Spleen (tissue), 13 donors: ENCODE data around the gene USB1. TPM values are rescaled to one million over a fixed set of nuclear protein-coding genes. Genes with fewer than 3 reads are reported as not detected.
A peak's percentile ranks its signal among the peaks of the same experiment; 100 is the strongest.

Source experiments
- DNase-seq: peaks from one replicate; pipeline ENCODE4 v3.0.0-alpha.2; 2020
- H3K27ac ChIP-seq, 8 donors: fragments of 200-600 bp; sonication (generic) in 7 of 8; 1 replicate in 4 of 8; 2 replicates in 4 of 8; pipeline versions ENCODE4 v1.5.0 to v1.8.0; 2016 to 2021; ENCODE audit warnings: inconsistent platforms in 4 of 8, mild to moderate bottlenecking in 4 of 8, moderate library complexity in 1 of 8
- H3K27me3 ChIP-seq, 7 donors: fragments of 200-600 bp; sonication (generic) in 6 of 7; replicated peaks in 1 of 7; 1 replicate in 4 of 7; 2 replicates in 3 of 7; pipeline versions ENCODE4 v1.5.0 to v1.8.0; 2016 to 2021; ENCODE audit warnings: inconsistent platforms in 3 of 7, mild to moderate bottlenecking in 1 of 7
- H3K36me3 ChIP-seq, 6 donors: fragments of 200-600 bp; sonication (generic) in 5 of 6; 1 replicate in 4 of 6; 2 replicates in 2 of 6; pipeline versions ENCODE4 v1.5.0 to v1.8.0; 2016 to 2021; ENCODE audit warnings: inconsistent platforms in 2 of 6
- H3K4me1 ChIP-seq, 6 donors: fragments of 200-600 bp; sonication (generic) in 5 of 6; 1 replicate in 3 of 6; 2 replicates in 3 of 6; pipeline versions ENCODE4 v1.5.0 to v1.8.0; 2016 to 2021; ENCODE audit warnings: inconsistent platforms in 3 of 6
- H3K4me3 ChIP-seq, 8 donors: fragments of 200-600 bp; sonication (generic) in 7 of 8; 1 replicate in 4 of 8; 2 replicates in 4 of 8; pipeline versions ENCODE4 v1.5.0 to v1.8.0; 2016 to 2021; ENCODE audit warnings: inconsistent platforms in 4 of 8, mild to moderate bottlenecking in 4 of 8, moderate library complexity in 2 of 8
- H3K9me3 ChIP-seq, 8 donors: fragments of 200-600 bp; sonication (generic) in 7 of 8; 1 replicate in 4 of 8; 2 replicates in 4 of 8; pipeline versions ENCODE4 v1.5.0 to v1.8.0; 2016 to 2021; ENCODE audit warnings: inconsistent platforms in 4 of 8
- POLR2A ChIP-seq, 3 donors: fragments of 450-650 bp; IDR thresholded peaks; one replicate each; pipeline ENCODE4 v1.5.1; 2017; ENCODE audit warnings: antibody characterized with exemption in 3 of 3, mild to moderate bottlenecking in 1 of 3
- POLR2AphosphoS5 ChIP-seq, 3 donors: sonication (generic); formaldehyde crosslinking; IDR thresholded peaks; one replicate each; pipeline ENCODE4 v1.5.1; 2017; ENCODE audit warnings: antibody characterized with exemption in 3 of 3
- WGBS, 5 donors: extraction: QIAGEN DNeasy Blood & Tissue Kit in 3 of 5; methylation state at CpG; one replicate each; pipeline versions ENCODE4 v1.1.5 to v1.1.7; 2013 to 2018; 5-methylcytosine and 5-hydroxymethylcytosine counted together
- intact Hi-C: fragments of 100-400 bp; cut with DNase I; formaldehyde crosslinking; loops from one replicate; pipeline ENCODE4 v1.15.0; 2023; ENCODE audit warnings: low total_unique reads
- long read RNA-seq, 2 donors: transcript quantifications; one replicate each; lab custom pipeline, GENCODE V29; 2026
- polyA plus RNA-seq, 3 donors: library from polyadenylated mRNA; stranded (reverse); fragments of 200-250 nt; gene quantifications; one replicate each; pipeline ENCODE4 v1.2.1, GENCODE V29; 2013
- total RNA-seq, 7 donors: library from RNA; depleted of rRNA in 3 of 7; stranded (reverse); fragments of >200 nt in 3 of 7; fragmentation: NEBNext Ultra II Directional in 4 of 7; extraction: Animal tissue kit (Norgen Biotek cat#: 25700) in 4 of 7; gene quantifications; one replicate each; pipeline versions ENCODE4 v1.1.0 to v1.2.1, GENCODE V29; 2016 to 2021
- TF ChIP-seq, protein P1 (sequence below), 11 experiments: fragments of 200-600 bp in 7 of 11; fragments of 450-650 bp in 4 of 11; sonication (generic) in 4 of 11; IDR thresholded peaks in 8 of 11; conservative IDR thresholded peaks in 3 of 11; 1 replicate in 7 of 11; 2 replicates in 4 of 11; pipeline versions ENCODE4 v1.4.0 to v1.8.0; 2016 to 2021; ENCODE audit warnings: antibody characterized with exemption in 11 of 11, inconsistent platforms in 4 of 11, mild to moderate bottlenecking in 1 of 11
- donor health status: healthy with polysubstance abuse.
- donor health status: DM: no; HTN: no; CAD: no; lungs with moderate emphysema.
- donor health status: DM: no; HTN: no; CAD: no.
- donor health status: Bipolar disorder and iron deficiency.
- donor health status: healthy.
- donor health status: DM: no; HTN: no; CAD: no.
- donor health status: DM: yes; HTN: yes; CAD: no.

The USB1 gene, protein sequence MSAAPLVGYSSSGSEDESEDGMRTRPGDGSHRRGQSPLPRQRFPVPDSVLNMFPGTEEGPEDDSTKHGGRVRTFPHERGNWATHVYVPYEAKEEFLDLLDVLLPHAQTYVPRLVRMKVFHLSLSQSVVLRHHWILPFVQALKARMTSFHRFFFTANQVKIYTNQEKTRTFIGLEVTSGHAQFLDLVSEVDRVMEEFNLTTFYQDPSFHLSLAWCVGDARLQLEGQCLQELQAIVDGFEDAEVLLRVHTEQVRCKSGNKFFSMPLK
- total RNA-seq (10 to 100 TPM; 35.0 to 78.4 (median 49.5) TPM), polyA plus RNA-seq (10 to 100 TPM; 17.7 to 25.4 (median 18.9) TPM)
- long read RNA-seq, donor 1, transcript USB1-201 (7 exons, 2,282 nt) = major isoform, 6 of 9 reads
- long read RNA-seq, donor 1, partial matches to known transcripts = 0 of 9 reads
- long read RNA-seq, donor 1, other reads (novel, unspliced or antisense) = 0 of 9 reads
- long read RNA-seq, donor 2, transcript USB1-201 (7 exons, 2,282 nt) = major isoform, 5 of 7 reads
- long read RNA-seq, donor 2, partial matches to known transcripts = 0 of 7 reads
- long read RNA-seq, donor 2, other reads (novel, unspliced or antisense) = 0 of 7 reads

DNA sequence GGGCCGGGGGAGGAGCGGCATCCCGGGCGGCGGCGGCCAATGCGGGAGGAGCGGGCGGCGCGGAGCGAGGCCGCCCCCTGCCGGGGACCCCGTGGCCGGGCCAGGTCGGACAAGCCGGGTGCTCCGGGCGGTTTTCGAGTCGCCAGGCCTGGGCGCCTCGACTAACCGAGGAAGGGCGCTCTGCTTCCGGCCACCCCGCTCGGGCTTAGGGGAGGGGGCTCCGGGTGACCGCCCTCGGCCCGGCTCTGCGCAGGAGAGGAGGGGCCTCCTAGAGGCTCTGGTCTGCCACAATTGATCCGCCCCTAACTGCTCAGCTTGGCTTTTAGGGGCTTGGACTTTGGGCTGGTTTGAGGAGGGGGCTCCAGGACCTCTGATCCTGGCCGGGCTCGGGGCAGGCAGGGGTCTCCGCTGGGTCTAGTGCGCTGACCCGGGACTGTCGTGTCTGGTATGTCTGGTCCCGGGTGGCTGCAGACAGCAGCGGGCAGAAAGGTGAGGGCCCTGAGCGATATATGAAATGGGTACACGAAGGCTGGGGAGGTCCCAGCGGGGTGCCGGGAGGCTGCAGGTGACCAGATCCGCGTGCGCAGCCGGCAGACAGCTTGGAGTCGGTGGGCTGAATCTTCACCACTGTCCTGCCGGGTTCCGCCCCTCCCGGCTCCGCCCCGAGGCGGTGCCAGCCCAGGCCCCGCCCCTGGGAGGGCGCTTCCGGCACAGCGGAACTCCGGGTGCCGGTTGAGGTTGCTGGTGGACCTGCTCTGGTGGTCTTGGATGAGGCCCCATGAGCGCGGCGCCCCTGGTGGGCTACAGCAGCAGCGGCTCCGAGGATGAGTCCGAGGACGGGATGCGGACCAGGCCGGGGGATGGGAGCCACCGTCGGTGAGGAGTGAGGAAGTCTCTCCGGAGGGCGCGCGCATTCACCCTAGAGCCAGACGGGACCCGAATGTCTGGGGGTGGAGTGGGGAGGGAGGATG is at the start of gene USB1:
Gene USB1, plus strand, starts transcription at position 702 of the 971 bp plus-strand sequence. Its CDS starts 77 bp downstream, at position 779.
- peak within 1 kb of the TSS; percentile 86 to 98 (median 96) for H3K27ac ChIP-seq
- intact Hi-C loops = loop anchor here (10.0 kb wide), 2 partner anchors 246 to 406 kb away; no protein-coding TSS in a partner anchor
- peak in 2 of 3 donors; percentile 5 to 66 for TF ChIP-seq POLR2A (IDR thresholded peaks at IDR 0.05)
- peak; percentile 89 to 93 (median 91) for TF ChIP-seq POLR2AphosphoS5 (IDR thresholded peaks at IDR 0.05)
- TF ChIP-seq, protein P1, sequence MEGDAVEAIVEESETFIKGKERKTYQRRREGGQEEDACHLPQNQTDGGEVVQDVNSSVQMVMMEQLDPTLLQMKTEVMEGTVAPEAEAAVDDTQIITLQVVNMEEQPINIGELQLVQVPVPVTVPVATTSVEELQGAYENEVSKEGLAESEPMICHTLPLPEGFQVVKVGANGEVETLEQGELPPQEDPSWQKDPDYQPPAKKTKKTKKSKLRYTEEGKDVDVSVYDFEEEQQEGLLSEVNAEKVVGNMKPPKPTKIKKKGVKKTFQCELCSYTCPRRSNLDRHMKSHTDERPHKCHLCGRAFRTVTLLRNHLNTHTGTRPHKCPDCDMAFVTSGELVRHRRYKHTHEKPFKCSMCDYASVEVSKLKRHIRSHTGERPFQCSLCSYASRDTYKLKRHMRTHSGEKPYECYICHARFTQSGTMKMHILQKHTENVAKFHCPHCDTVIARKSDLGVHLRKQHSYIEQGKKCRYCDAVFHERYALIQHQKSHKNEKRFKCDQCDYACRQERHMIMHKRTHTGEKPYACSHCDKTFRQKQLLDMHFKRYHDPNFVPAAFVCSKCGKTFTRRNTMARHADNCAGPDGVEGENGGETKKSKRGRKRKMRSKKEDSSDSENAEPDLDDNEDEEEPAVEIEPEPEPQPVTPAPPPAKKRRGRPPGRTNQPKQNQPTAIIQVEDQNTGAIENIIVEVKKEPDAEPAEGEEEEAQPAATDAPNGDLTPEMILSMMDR (IDR thresholded peaks at IDR 0.05 in 8 of 11, conservative IDR thresholded peaks at IDR 0.05 in 3 of 11) = peak; percentile 28 to 87 (median 83)
- H3K36me3 ChIP-seq = peaks cover 7 to 58% (median 29%) of the 10 kb centered on the region in 6 donors
- DNase-seq = peak; percentile 98
- H3K27me3 ChIP-seq = no peaks in the 10 kb centered on the region
- H3K9me3 ChIP-seq = no peaks in the 10 kb centered on the region
- H3K4me1 ChIP-seq = peaks cover 14 to 87% (median 56%) of the 10 kb centered on the region in 6 donors
- peak within 1 kb of the TSS; percentile 60 to 92 (median 77) for H3K4me3 ChIP-seq
- 0 to 1% (median 0%) methylated on average over 21 to 81 of the region's 81 CpGs for WGBS, 5 donors

DNA sequence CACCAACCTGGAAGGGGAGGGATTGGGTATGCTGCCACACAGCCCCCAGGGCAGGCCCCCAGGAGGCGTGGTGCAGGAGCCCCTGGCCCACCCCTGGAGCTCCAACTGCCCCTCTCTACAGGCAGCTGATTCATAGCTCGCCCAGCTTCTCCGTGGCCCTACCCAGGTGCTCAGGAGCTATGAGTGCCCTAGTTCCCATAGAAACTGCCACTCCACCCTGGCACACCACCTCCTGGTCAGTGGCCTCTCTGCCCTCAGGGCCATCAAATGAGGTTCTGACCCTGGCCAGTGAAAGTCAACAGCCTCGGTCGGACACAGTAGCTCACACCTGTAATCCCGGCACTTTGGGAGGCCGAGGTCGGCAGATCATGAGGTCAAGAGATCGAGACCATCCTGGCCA is 48.3 kb upstream of the USB1 start:
- Histone ChIP-seq H3K9me3 (peaks cover 0 to 5% (median 0%) of the 10 kb centered on the region in 8 donors), H3K27me3 (peaks cover 0 to 19% (median 4%) of the 10 kb centered on the region in 7 donors), H3K36me3 (no peaks in the 10 kb centered on the region), H3K27ac (no peak overlapping the region), H3K4me1 (no peaks in the 10 kb centered on the region), H3K4me3 (no peak overlapping the region)
- DNase-seq = no peak
- no peak for TF ChIP-seq POLR2A (IDR thresholded peaks at IDR 0.05)
- TF ChIP-seq, protein P1 (IDR thresholded peaks at IDR 0.05 in 8 of 11, conservative IDR thresholded peaks at IDR 0.05 in 3 of 11) = no peak
- TF ChIP-seq POLR2AphosphoS5 (IDR thresholded peaks at IDR 0.05) = no peak
- intact Hi-C loops = no loop called here
- 87 to 94% (median 89%) methylated on average over 7 to 9 of the region's 9 CpGs for WGBS, 5 donors

DNA sequence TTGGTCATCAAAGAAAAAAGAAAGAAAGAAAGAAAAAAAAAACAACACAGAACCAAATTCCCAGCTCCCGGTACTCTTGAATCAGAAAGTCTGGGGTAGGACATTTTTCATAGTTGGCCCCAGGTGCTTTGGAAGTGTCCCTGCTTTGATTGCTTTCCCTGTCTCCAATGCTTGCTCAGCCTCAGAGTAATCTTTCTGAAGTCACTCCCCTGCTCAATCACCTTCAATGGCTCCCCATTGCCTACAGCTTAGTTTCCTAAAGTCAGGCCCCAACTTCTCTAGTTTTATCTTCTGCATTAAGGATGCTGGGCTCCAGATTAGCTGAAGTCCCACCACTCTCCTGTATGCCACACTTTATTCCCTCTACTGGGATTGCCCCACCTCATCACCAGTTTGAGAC is 47.4 kb upstream of the USB1 start:
- TF ChIP-seq POLR2AphosphoS5 (IDR thresholded peaks at IDR 0.05) (no peak), POLR2A (IDR thresholded peaks at IDR 0.05) (no peak)
- TF ChIP-seq, protein P1 (IDR thresholded peaks at IDR 0.05 in 8 of 11, conservative IDR thresholded peaks at IDR 0.05 in 3 of 11) = no peak
- Histone ChIP-seq H3K36me3 (no peaks in the 10 kb centered on the region), H3K4me3 (no peak overlapping the region), H3K4me1 (no peaks in the 10 kb centered on the region), H3K27ac (no peak overlapping the region), H3K9me3 (peaks cover 0 to 5% (median 0%) of the 10 kb centered on the region in 8 donors), H3K27me3 (peaks cover 0 to 19% (median 4%) of the 10 kb centered on the region in 7 donors)
- 89 to 100% (median 94%) methylated on average over 1 of the region's 1 CpG for WGBS, 5 donors
- DNase-seq = no peak
- intact Hi-C loops = no loop called here
